GM12891 (cell line): ENCODE results near the gene SKIL.

Source experiments
- POLR2A ChIP-seq: IDR thresholded peaks from 2 replicates; pipeline ENCODE4 v1.6.1; 2011; ENCODE audit warnings: low read depth, low read length, control low read depth
- POLR2AphosphoS5 ChIP-seq: IDR thresholded peaks from 2 replicates; pipeline ENCODE4 v1.6.1; 2011; ENCODE audit warnings: low read depth, low read length, control low read depth
- TAF1 ChIP-seq: IDR thresholded peaks from 2 replicates; pipeline ENCODE4 v1.6.1; 2011; ENCODE audit warnings: low read depth, low read length, control low read depth

- TF ChIP-seq POLR2A, result no peak
- no peak for TF ChIP-seq POLR2AphosphoS5
- no peak for TF ChIP-seq TAF1
These were observed 12.5 kb upstream of the SKIL start for GRCh38 chr3:170344971-170345370.
